Activated gamma-delta T cell treated with Interleukin-2 at 50 U/mL for 16 hours (primary cell): Measurements from ENCODE around the gene NEK5.
"Not testable (repeated sequence)": the region's sequence is repeated elsewhere in the genome, so short reads cannot be mapped to it uniquely, and the experiment has no call there.

ENCODE experiments used
- DNase-seq: peaks from one replicate; pipeline ENCODE4 v3.0.0-alpha.2; 2020

NEK5 gene

DNA sequence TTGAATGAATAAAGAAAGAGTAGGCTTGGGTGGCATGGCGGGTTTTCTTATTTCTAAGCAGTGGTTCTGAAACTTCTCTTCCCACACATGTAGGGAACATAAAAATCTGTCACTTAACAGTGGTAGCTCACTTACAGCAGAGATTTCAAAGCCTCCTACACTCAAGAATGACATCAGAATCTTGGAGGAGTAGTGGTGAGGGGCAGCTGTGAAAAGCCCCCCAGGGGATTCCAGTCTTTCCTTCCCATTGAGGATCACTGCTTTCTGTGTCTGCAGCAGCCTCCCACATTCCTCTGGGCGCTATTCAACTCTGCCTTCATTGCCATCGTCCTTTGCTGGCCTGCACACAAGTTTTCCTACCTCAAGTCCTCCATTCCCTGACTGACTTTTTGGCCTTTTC is 8.6 kb upstream of the NEK5 start:
- DNase-seq: no peak

DNA sequence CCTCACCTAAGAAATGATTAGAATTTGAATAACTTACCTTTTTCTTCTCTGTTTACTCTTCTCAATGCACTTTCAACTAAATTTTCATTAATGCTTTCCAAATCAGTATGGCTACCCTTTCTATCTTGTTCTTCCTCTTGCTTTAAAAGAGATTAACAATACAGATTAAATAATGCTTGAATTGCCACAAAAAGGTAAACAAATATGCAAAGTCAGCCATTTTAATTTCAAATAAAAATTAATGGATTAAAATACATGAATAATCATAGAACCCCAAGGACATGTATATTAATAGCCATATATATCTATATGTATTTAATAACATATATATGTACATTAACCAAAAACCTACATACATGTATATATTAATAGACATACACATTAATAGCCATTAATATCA is 7.9 kb upstream of the NEK5 start:
- no peak for DNase-seq

DNA sequence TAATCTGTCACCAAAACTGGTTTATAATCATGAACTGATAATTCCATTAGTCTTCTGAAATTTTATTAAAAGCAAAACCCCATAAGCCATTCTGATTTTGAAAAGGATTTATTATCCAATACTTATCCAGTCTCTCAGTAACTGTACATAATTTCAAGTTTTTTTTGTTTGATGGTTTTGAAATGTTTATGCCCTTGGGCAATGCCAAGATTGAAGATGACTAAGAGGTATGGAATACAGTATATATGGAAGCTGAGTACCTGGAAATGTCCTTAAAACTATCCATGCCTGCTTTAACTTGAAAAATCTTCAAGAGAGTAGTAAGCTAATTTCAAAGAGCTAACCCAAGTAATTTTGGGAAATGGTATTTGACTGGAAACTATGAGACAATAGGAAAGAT is 1.8 kb upstream of the NEK5 start:
- no peak for DNase-seq

DNA sequence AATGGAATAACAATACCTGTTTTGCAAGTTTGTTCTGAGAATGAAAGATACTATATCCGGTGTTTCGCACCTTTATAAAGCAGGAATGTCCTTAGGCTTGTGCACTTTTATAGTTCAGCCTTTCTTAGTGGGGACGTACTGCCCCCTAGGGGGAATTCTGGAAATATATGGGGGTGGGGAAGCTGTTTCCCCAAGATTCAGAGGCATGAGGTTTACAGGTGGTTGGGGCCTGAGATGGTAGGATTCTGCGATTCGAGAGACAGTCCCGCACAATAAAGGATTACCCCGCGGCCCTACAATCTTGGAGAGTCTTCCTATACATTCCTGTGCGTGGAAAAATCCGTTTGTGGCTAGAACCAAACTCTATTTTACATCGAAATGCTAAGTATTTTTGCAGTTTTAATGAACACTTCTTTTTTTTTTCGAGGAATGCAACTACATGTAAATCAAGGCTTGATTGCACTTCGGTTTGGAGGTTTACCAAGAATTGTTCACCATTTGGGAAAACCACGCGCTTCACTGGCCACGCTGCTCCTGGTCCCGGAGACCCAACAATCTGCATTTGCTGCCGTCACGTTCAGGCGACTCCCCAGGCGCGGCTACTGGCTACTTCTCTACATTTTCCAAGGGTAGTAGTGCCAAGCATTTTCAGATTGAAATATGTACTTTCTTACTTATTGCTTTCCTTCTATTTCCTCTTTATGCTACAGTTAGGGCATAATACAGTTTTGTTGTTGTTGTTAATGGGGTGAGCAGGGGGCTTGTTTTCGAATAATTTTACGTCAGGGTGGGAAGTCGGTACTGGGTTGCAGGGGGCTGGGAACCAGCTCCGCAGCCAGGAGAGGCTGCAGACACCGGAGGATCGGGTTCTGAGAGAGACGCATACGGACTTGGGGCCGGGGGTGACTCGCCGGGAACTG is 830 bp downstream of the NEK5 start:
- peak; percentile 45 for DNase-seq

DNA sequence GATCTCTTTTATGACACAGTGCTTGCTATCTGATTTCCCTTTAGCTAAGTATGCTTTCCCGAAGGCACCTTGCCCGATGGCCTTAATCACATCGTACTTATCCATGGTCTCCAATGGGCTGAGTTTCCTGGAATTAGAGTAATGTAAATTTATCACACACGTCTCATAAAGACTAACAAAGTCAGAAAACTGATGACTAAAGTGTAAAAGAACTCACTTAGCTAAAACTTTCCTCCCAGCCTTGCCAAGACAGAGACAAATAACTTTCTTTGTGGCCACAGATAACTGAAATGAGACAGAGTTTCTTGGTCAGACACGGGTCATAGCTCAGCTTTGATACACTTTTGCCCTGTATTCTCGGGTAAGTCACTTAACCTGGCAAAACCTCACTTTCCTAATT is 1.5 kb downstream of the NEK5 start:
- DNase-seq: no peak

DNA sequence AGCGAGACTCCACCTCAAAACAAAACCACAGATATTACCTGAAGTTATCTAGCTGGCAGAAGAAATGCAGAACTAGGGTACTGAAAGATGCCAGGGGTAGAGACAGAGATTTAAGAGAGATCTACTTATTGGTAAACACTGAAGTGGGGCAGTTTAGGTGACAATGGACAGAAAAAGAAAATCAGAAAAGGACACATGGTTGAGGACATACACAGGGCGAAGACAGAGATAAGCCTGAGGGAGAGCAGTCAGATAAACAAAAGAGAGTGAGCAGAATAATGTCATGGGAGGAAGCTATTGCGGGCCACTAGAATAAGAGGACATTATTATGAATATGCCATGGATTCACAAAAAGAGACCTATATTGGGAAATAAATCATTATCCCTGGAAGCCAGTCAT is 3.3 kb downstream of the NEK5 start:
- DNase-seq: no peak

DNA sequence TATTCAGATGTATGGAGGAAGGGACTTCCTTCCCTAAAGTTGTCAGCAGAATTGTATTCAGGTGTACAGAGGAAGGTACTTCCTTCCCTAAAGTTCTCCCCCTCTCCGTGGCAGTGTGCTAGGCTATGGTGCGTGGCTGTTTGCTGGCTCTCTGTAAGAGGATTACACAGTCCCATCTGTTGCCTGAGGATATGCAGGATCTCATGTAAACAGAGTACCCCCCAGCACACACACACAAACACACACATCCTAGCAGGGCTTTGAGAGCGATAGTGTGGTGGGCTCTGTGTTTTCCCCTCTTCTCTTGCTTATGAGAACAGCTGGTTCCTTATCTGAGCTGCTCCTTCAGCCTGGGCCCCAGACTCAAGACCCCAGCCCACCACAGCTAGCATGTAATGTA is 10.3 kb downstream of the NEK5 start:
- no peak for DNase-seq

DNA sequence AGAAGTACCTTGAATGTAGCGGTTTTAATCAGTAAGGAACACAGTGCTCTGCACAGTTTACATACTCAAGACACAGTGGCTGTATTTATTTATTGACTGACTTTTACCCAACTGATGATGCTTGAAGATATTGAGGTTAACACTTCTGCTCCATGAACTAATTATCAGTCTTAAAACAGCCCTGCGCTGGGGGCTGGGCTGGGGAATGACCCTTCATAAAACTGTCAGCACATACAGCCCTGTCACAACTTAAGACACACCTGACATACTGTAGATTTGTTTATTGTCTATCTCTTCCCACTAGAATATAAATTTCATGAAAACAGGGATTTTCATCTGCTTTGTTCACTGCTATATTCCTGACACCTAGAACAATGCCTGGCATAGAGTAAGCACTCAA is 10.8 kb downstream of the NEK5 start:
- no peak for DNase-seq

DNA sequence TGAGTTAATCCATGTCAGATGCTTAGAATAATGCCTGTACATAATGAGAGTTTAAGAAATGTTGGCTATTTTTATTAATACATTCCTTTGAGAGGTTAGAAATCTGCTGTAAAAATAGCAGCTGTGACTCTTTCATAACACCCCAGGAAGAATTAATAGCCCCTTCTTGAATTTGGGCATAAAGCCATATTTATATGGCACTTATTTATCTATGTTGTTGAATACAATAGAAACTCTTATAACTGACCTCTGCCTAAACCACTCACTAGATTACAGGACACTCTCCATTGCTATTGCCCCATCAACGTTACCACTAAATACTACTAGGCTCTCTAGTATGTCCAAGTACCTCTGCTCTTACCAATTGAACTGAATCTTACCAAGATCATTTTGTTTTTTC is 16.3 kb downstream of the NEK5 start:
- DNase-seq: no peak

DNA sequence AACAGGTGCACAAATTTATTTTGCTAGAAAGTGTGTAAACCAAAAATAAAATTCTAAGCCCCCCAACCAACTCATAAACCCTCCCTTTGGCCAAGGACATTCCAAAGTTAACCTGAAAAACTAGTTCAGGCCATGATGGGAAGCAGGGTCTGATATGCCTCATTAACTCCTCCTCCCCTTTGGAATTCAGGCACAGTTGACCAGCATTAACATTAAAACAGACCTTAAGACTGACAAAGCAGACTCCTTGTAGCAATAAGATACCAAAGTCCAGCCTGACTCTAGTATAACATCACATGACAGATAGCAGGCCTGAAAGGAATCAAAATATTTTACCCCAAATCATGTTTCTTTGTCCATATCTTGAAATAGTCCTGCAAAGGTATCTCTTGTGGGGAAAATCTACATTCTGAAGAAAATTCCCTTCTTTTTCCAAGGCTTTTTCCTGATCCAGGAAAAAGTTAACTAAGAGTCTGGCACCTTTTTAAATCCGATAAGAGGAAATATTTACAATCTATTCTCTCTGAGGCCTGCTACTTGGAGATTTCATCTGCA is 19.7 kb downstream of the NEK5 start:
- no peak for DNase-seq

DNA sequence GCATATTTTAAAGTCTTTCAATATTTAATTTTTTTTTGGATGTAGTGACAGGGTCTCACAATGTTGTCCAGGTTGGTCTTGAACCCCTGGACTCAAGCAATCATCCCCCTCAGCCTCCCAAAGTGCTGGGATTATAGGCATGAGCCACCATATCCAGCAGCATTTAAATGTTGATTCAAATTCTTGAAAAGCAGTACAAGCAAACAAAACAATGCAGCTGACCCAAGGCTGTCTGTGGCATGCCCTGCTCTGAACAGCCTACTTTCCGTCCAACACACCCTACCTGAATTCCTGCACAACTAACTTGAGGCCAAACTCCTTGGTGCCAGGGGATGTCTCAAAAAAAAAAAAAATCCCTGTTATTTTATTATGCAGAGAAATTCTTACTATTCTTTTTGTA is 23.0 kb downstream of the NEK5 start:
- DNase-seq: no peak

DNA sequence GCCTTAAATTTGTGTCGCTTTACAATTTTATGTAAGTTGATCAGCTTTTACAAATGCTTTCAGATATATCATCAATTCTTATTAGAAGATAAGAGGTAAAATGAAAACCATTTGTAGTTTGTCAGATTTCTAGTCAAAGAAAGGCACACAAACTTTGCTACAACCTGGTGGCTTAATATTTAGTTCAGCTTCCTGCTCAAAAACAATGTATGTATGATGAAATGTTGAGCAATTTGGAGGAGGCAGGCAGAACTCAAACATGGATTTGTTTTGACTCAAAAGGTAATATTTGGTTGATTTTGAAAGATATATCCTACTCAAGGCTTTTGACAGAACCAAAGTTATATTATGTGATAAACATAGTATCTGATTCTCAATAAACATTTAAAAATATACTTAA is 24.2 kb downstream of the NEK5 start:
- no peak for DNase-seq

DNA sequence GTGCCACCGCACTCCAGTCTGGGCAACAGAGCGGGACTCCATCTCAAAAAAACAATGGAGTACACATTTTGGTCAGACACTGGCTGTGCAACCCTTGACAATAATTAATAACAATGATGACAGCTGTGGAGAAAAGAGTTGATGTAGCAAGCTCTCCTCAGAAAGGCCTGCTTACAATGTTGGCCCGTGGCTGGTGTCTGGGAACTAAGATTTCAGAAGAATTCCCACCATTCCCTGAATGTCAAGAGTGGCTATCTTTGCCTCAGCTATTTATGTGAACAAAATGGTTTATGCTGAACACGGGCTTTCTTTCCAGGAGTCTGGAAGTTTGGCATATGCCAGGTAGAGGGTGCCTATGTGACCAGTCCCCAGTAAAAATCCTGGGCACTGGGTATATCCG is 25.5 kb downstream of the NEK5 start:
- DNase-seq: no peak

DNA sequence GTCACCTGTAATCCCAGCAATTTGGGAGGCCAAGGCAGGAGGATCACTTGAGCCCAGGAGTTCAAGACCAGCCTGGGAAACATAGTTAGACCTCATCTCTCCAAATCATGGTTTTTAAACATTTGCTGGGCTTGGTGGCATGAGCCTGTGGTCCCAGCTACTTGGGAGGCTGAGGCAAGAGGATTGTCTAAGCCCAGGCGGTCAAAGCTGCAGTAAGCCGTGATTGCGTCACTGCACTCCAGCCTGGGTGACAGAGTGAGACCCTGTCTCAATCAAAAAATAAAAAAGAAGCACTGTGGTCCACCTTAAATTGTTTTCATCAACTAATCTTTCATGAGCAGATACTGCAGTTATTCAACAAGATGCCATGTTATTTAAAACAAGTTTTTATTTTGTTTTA is 26.4 kb downstream of the NEK5 start:
- DNase-seq: not testable (repeated sequence)

DNA sequence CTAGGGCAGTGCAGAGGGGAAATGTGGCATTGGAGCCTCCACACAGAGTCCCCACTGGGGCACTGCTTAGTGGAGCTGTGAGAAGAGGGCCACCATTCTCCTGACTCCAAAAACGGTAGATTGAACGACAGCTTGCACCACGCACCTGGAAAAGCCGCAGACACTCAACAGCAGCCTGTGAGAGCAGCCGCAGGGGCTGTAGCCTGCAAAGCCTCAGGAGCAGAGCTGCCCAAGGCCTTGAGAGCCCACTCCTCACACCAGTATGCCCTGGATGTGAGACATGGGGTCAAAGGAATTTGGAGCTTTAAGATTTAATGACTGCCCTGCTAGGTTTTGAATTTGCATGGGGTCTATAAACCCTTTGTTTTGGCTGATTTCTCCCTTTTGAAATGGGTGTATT is 31.7 kb downstream of the NEK5 start:
- no peak for DNase-seq

DNA sequence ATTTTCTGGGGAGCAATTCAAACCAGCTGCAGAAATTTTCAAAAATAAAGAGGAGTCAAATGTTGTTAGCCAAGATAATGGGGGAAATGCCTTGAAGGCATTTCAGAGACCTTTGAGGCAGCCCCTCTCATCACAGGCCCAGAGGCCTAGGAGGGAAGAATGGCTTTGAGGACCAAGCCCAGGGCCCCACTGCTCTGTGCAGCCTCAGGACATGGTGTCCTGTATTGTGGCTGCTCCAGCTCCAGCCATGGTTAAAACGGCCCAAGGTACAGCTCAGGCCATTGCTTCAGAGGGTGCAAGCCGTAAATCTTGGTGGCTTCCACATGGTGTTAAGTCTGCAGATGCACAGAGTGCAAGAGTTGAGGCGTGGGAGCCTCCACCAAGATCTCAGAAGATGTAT is 32.1 kb downstream of the NEK5 start:
- DNase-seq: no peak

DNA sequence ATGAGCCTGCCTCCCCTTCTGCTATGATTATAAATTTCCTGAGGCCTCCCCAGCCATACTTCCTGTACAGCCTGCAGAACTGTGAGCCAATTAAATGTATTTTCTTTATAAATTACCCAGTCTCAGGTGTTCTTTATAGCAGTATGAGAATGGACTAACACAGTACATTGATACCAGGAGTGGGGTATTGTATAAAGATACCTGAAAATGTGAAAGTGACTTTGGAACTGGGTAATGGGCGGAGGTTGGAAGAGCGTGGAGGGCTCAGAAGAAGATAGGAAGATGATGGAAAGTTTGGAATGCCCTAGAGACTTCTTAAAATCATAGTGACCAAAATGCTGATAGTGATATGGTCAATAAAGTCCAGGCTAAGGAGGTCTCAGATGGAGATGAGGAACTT is 32.8 kb downstream of the NEK5 start:
- no peak for DNase-seq

DNA sequence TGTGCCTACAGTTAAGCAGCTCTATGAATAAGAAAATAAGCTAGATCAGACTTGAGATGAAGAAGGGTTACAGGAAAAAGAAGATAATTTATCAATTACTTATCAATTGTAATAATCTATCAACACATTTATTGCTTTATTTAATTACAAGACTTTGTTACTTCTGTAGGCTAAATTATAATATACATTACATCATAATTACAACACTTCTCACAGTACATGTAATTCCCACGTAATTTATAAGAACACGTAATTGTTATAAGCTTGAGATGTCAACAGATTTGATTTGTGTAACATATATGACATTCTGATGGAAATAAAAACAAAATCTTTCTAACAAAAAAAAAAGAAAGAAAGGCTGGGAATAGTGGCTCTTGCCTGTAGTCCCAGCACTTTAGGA is 36.8 kb downstream of the NEK5 start:
- DNase-seq: no peak

DNA sequence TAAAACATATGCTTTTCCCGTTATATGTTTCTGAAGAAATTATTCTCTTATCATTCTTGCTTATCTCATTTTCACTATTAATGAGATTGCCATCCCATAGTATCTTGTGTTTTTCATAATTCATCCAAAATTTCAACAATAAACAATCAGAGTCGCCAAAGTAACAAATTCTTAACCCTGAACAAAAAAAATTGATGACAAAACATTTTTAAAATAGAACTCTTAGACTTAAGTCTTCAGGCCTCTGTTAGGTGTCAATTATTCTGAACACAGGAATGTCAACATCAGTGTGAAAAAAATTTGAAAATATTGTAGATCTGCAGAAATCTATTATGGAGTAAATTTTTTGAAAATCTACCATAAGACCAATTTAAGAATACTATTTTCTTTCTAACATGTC is 37.4 kb downstream of the NEK5 start:
- no peak for DNase-seq

DNA sequence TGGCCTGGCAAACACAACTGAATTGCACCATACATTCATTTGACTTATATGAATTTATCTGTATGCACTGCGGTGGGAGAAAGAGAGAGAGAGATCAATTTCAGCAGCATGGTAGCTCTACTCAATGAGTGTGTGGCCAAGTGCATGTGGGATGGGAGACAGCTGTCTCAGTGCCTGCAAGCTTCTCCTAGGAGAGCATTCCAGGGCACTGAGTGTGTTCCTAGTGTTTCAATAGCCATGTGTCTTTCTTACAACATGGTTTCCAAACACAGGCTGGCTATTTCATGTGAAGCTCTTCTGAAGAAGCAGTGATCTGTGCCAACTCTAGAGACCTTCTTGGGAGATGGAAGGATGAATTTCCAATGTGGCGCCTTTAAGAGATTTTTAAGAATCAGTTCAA is 43.5 kb downstream of the NEK5 start:
- no peak for DNase-seq

DNA sequence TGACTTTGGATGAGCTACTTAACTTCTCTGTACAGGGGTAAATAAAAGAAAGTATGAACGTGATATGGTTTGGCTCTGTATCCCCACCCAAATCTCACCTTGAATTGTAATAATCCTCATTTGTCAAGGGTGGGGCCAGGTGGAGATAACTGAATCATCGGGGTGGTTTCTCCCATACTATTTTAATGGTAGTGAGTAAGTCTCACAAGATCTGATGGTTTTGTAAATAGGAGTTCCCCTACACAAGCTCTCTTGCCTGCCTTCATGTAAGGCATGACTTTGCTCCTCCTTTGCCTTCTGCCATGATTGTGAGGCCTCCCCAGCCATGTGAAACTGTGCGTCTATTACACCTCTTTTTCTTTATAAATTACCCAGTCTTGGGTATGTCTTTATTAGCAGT is 43.9 kb downstream of the NEK5 start:
- DNase-seq: not testable (repeated sequence)

DNA sequence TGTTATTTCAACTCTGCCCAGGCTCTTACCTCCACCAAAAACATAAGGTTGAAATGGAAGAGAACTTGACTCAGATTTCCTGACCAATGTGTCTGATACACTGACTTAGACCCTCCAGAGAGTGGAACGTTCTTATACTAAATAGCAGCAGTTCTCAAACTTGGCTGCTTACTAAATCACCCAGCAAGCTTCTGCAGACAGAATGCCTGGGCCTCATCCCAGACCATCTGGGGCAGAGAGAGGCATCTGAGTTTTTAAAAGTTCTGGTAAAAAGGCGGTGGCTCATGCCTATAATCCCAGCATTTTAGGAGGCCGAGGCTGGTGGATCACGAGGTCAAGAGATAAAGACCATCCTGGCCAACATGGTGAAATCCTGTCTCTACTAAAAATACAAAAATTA is 46.3 kb downstream of the NEK5 start:
- no peak for DNase-seq

DNA sequence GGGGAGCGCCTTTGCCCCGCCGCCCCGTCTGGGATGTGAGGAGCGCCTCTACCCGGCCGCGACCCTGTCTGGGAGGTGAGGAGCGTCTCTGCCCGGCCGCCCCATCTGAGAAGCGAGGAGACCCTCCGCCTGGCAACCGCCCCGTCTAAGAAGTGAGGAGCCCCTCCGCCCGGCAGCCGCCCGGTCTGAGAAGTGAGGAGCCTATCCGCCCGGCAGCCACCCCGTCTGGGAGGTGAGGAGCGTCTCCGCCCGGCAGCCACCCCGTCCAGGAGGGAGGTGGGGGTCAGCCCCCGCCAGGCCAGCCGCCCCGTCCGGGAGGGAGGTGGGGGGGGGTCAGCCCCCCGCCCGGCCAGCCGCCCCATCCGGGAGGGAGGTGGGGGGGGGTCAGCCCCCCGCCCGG is 49.0 kb downstream of the NEK5 start:
- DNase-seq: not testable (repeated sequence)

DNA sequence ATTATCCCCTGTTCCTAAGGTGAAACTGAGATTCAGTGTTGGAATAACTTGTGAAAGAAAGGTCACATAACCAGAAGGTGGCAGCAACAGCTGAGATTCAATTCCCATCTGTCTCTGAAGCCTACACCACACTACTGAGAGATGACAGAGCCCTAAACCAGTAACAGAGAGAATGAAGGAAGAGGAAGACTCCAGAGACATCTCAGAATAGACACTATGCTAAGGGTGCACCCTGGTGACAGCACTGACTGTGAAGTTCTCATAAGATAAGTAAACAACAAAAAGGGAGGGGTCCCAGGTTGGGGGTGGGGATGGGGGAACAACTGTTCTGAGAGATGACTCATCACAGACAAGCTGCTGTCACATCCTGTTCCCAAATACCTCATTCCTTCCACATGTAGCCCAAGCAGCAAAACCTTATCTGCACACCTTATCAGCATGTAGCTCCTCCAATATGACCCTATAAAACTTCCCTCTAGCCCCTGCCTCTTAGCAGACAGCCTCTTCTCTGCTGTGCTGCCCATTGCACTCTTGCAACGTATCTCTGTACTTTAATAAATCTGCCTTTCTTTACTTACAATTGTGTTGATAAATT is 57.8 kb downstream of the NEK5 start:
- DNase-seq: no peak

DNA sequence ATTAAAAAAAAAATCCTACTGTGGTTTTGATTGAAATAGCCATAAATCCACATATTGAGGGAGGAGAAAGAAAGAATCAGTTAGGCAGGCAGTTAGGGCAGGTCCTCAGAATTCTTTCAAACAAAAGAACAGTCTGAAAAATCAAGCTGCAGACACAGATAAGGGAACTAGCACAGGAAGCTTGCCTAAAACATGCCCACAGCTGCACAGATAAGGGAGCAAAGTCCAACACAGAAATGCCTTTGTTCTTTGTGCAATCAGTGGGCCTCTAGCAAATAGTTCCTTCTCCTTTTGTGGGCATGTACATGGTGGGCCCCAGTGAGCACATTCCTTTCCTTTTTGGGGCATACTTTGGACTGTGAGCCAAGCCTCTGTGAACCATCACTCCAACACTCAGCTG is 61.6 kb downstream of the NEK5 start:
- DNase-seq: no peak
